Right lobe of liver (tissue), 6 donors: ENCODE data around the gene RAP1GAP2. TPM values are rescaled to one million over a fixed set of nuclear protein-coding genes. Genes with fewer than 3 reads are reported as not detected.

ENCODE experiments used
- ATAC-seq, 4 donors: fragments of 200-7000 bp; cut with Tn5 transposase; one replicate each; pipeline ENCODE4 v1.9.1; 2020; ENCODE audit warnings: mild to moderate bottlenecking in 4 of 4, moderate library complexity in 4 of 4
- DNase-seq, 3 donors: peaks; one replicate each; pipeline ENCODE4 v3.0.0-alpha.2; 2020
- H3K27ac ChIP-seq, 3 donors: fragments of 200-600 bp; one replicate each; pipeline ENCODE4 v1.8.0; 2022
- H3K27me3 ChIP-seq, 2 donors: fragments of 200-600 bp; one replicate each; pipeline ENCODE4 v1.8.0; 2022
- H3K36me3 ChIP-seq, 4 donors: fragments of 200-600 bp; sonication (generic) in 1 of 4; one replicate each; pipeline versions ENCODE4 v1.5.1 to v1.8.0; 2017 to 2022; ENCODE audit warnings: control low read depth in 1 of 4
- H3K4me1 ChIP-seq, 4 donors: fragments of 200-600 bp; sonication (generic) in 1 of 4; one replicate each; pipeline versions ENCODE4 v1.5.1 to v1.8.0; 2017 to 2022; ENCODE audit warnings: control low read depth in 1 of 4
- H3K4me3 ChIP-seq, 3 donors: fragments of 200-600 bp; one replicate each; pipeline ENCODE4 v1.8.0; 2022
- H3K9me3 ChIP-seq, 4 donors: fragments of 200-600 bp; sonication (generic) in 1 of 4; one replicate each; pipeline versions ENCODE4 v1.5.1 to v1.8.0; 2017 to 2022; ENCODE audit warnings: control low read depth in 1 of 4
- POLR2A ChIP-seq: fragments of 450-650 bp; IDR thresholded peaks from one replicate; pipeline ENCODE4 v1.6.1; 2017; ENCODE audit warnings: antibody characterized with exemption, mild to moderate bottlenecking
- WGBS: methylation state at CpG from one replicate; pipeline ENCODE4 v1.1.6; 2018; ENCODE audit warnings: low coverage, low lambda C conversion rate; ENCODE audit not compliant: insufficient coverage; ENCODE audit errors: missing lambda C conversion rate; 5-methylcytosine and 5-hydroxymethylcytosine counted together
- intact Hi-C, 2 donors: fragments of 100-400 bp; cut with DNase I; formaldehyde crosslinking; loops; one replicate each; pipeline versions ENCODE4 v1.11.2 to v1.14.1; 2022
- total RNA-seq, 6 experiments: library from RNA; depleted of rRNA in 2 of 6; stranded (reverse); fragments of >200 nt in 2 of 6; fragmentation: NEBNext Ultra II Directional in 3 of 6; extraction: Animal tissue kit (Norgen Biotek cat#: 25700) in 3 of 6; gene quantifications; one replicate each; pipeline versions ENCODE4 v1.1.0 to v1.2.4, GENCODE V29; 2016 to 2023
- TF ChIP-seq, protein P1 (sequence below), 4 donors: fragments of 200-600 bp in 3 of 4; fragments of 450-650 bp in 1 of 4; IDR thresholded peaks; one replicate each; pipeline versions ENCODE4 v1.5.1 to v1.8.0; 2016 to 2022; ENCODE audit warnings: antibody characterized with exemption in 4 of 4, mild to moderate bottlenecking in 2 of 4
- donor health status: DM: no; HTN: yes; CAD: no.
- donor health status: DM: no; HTN: no; CAD: no.
- donor health status: DM: no; HTN: no; CAD: no.
- donor health status: DM: no; HTN: yes; CAD: no.
- donor health status: DM: no; HTN: yes; CAD: no.

The RAP1GAP2 gene
- total RNA-seq, 6 experiments from 2014 or later, result 1.0 to 3.8 (median 1.8) TPM

DNA sequence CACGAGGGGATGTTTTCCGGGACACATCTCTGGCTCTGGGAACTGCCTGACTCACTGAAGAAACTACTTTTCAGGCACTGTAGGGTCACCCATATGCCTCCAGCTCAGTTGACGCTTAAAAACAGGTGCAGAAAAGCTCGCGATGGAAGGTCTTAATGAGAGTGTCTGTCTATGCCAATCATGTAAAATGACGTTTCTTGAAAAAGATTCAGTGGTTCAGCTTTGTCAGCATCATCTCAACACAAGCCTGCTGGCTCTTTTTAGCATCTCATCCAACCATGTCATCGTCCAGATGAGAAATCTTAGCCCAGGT is 239.7 kb downstream of the RAP1GAP2 start:
- Histone ChIP-seq H3K27ac (no peak overlapping the region), H3K4me3 (no peak overlapping the region), H3K9me3 (no peaks in the 10 kb centered on the region), H3K27me3 (no peaks in the 10 kb centered on the region), H3K36me3 (no peaks in the 10 kb centered on the region), H3K4me1 (no peaks in the 10 kb centered on the region)
- ATAC-seq (no peak), DNase-seq (no peak)
- 69% methylated on average over 6 of the region's 7 CpGs for WGBS
- intact Hi-C loops, result no loop called here
- TF ChIP-seq, protein P1, sequence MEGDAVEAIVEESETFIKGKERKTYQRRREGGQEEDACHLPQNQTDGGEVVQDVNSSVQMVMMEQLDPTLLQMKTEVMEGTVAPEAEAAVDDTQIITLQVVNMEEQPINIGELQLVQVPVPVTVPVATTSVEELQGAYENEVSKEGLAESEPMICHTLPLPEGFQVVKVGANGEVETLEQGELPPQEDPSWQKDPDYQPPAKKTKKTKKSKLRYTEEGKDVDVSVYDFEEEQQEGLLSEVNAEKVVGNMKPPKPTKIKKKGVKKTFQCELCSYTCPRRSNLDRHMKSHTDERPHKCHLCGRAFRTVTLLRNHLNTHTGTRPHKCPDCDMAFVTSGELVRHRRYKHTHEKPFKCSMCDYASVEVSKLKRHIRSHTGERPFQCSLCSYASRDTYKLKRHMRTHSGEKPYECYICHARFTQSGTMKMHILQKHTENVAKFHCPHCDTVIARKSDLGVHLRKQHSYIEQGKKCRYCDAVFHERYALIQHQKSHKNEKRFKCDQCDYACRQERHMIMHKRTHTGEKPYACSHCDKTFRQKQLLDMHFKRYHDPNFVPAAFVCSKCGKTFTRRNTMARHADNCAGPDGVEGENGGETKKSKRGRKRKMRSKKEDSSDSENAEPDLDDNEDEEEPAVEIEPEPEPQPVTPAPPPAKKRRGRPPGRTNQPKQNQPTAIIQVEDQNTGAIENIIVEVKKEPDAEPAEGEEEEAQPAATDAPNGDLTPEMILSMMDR (IDR thresholded peaks at IDR 0.05), result no peak
- TF ChIP-seq POLR2A, result no peak

DNA sequence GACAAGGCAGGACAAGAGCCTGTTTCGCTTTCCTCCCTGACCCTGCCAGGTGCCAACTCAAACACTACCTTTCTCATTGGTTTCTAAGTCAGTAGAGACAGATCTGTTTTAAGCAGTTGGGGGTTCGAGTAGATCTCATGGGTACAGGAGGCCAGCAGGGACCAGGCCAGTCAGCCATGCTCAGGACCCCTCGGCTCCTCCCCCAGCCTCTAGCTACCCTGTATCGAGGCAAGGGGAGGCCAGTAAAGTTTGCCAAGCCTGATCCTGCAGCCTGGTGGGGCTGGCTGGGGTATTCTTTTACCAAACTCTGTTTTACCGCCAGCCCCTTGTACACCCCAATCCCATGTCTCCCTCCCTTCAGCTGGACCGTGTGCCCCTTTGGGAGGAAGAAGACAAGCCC is 240.6 kb downstream of the RAP1GAP2 start:
- WGBS, result 40% methylated on average over 1 of the region's 6 CpGs
- H3K27me3 ChIP-seq, result no peaks in the 10 kb centered on the region
- H3K4me3 ChIP-seq, result no peak overlapping the region
- no peak for ATAC-seq
- no peaks in the 10 kb centered on the region for H3K36me3 ChIP-seq
- H3K27ac ChIP-seq, result no peak overlapping the region
- DNase-seq, result no peak
- TF ChIP-seq, protein P1 (IDR thresholded peaks at IDR 0.05), result no peak
- no peak for TF ChIP-seq POLR2A
- H3K9me3 ChIP-seq, result no peaks in the 10 kb centered on the region
- H3K4me1 ChIP-seq, result no peaks in the 10 kb centered on the region
- intact Hi-C loops, result no loop called here

DNA sequence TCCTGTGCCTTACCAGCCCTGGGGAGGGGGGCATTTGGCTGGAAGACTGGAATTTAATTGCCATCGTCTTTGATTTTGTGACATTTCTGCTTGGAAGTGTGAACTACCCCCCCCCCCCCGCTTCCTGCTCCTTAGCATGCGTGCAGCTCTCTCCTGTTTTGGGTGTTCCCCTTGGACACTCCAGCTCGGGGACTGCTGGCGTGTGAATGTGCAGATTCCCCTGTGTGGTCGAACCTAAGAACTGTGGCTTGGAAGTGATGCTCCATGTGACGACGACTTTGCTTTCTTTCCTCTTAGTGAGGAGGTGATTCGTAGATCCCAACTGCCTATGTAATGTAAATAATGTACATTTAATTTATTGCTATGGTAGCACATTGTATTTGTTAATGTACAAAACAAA is 241.0 kb downstream of the RAP1GAP2 start:
- DNase-seq (no peak), ATAC-seq (no peak)
- no peaks in the 10 kb centered on the region for H3K27me3 ChIP-seq
- no peak overlapping the region for H3K27ac ChIP-seq
- no peaks in the 10 kb centered on the region for H3K9me3 ChIP-seq
- TF ChIP-seq, protein P1 (IDR thresholded peaks at IDR 0.05), result no peak
- no peak for TF ChIP-seq POLR2A
- no peaks in the 10 kb centered on the region for H3K4me1 ChIP-seq
- H3K36me3 ChIP-seq, result no peaks in the 10 kb centered on the region
- intact Hi-C loops, result no loop called here
- WGBS, result 79% methylated on average over 5 of the region's 9 CpGs
- no peak overlapping the region for H3K4me3 ChIP-seq

DNA sequence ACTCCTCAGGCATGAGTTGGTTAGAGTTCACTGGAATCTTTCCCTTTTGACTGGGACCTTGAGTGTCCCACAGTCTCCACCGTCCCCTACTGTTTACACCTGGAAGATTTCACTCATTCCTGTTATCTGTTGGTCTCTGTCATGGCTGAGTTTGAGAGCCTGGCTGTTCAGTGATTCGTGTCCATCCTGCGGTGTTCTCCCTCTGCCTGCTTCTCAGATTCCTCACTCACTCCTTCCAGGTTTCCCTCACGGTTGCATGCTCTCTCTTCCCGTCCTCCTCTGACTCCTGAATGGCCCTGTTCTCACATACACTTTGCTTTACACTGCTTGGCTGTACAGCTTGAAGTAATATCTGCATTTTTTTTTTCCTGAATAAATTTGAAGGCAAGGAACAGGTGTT is 242.7 kb downstream of the RAP1GAP2 start:
- Histone ChIP-seq H3K4me3 (no peak overlapping the region), H3K27ac (no peak overlapping the region), H3K4me1 (no peaks in the 10 kb centered on the region), H3K9me3 (no peaks in the 10 kb centered on the region), H3K36me3 (no peaks in the 10 kb centered on the region), H3K27me3 (no peaks in the 10 kb centered on the region)
- ATAC-seq, result no peak
- intact Hi-C loops, result no loop called here
- DNase-seq, result no peak
- WGBS, result 52% methylated on average over 5 of the region's 5 CpGs
- TF ChIP-seq, protein P1 (IDR thresholded peaks at IDR 0.05), result no peak
- no peak for TF ChIP-seq POLR2A

DNA sequence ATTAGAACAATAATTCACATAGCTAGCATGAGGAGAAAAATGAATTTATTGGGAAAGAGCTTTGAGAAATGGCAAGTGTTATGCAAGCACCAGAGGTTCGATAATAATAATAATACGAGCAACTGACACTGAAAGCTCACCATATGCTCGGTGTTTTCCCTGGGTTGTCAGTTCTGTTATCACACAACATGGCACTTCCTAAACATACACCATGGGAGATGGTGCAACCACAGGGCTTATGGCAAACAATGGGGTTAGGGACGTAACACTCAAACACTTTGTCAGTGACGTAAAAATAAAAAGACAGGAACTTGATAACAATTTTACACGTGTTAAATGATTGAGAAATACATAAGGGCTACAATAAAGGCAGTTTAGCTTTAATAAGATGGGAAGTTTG is 243.5 kb downstream of the RAP1GAP2 start:
- WGBS, result 20% methylated on average over 6 of the region's 6 CpGs
- no peak overlapping the region for H3K27ac ChIP-seq
- H3K9me3 ChIP-seq, result no peaks in the 10 kb centered on the region
- TF ChIP-seq POLR2A, result no peak
- TF ChIP-seq, protein P1 (IDR thresholded peaks at IDR 0.05), result no peak
- no peak for ATAC-seq
- H3K27me3 ChIP-seq, result no peaks in the 10 kb centered on the region
- no peaks in the 10 kb centered on the region for H3K4me1 ChIP-seq
- intact Hi-C loops, result no loop called here
- H3K4me3 ChIP-seq, result no peak overlapping the region
- H3K36me3 ChIP-seq, result no peaks in the 10 kb centered on the region
- DNase-seq, result no peak
